MM.1S (cell line): ENCODE results near the gene PLA2R1.

ENCODE experiments used
- DNase-seq: peaks from one replicate; pipeline ENCODE4 v3.0.0-alpha.2; 2015
- H2AFZ ChIP-seq: fragments of 300-600 bp; sonication (generic); 2 replicates; pipeline ENCODE4 v1.6.0; 2016; ENCODE audit warnings: antibody characterized with exemption, low read length
- H3F3A ChIP-seq: fragments of 300-600 bp; sonication (generic); 2 replicates; pipeline ENCODE4 v1.6.1; 2016; ENCODE audit warnings: mild to moderate bottlenecking, antibody characterized with exemption, low read length, moderate library complexity, mixed read lengths; ENCODE audit not compliant: insufficient read depth
- H3K27ac ChIP-seq: fragments of 300-600 bp; sonication (generic); 2 replicates; pipeline ENCODE4 v1.5.1; 2016; ENCODE audit warnings: mild to moderate bottlenecking, low read length
- H3K27me3 ChIP-seq: fragments of 300-600 bp; sonication (generic); replicated peaks from 2 replicates; pipeline ENCODE4 v1.6.0; 2016; ENCODE audit warnings: low read length; ENCODE audit not compliant: insufficient read depth
- H3K36me3 ChIP-seq: fragments of 300-600 bp; sonication (generic); replicated peaks from 2 replicates; pipeline ENCODE4 v1.6.1; 2016; ENCODE audit warnings: mild to moderate bottlenecking, low read length, mixed read lengths; ENCODE audit not compliant: insufficient read depth
- H3K4me1 ChIP-seq: fragments of 300-600 bp; sonication (generic); 2 replicates; pipeline ENCODE4 v1.6.1; 2016; ENCODE audit warnings: low read length, mixed read lengths
- H3K4me2 ChIP-seq: fragments of 300-600 bp; sonication (generic); 2 replicates; pipeline ENCODE4 v1.6.0; 2016; ENCODE audit warnings: low read depth, low read length
- H3K4me3 ChIP-seq: fragments of 300-600 bp; sonication (generic); 2 replicates; pipeline ENCODE4 v1.5.1; 2016; ENCODE audit warnings: low read length, mixed read lengths
- H3K79me2 ChIP-seq: fragments of 300-600 bp; sonication (generic); 2 replicates; pipeline ENCODE4 v1.6.1; 2016; ENCODE audit warnings: mixed run types, low read length, mixed read lengths
- H3K9ac ChIP-seq: fragments of 300-600 bp; sonication (generic); 2 replicates; pipeline ENCODE4 v1.6.1; 2016; ENCODE audit warnings: low read length, mixed read lengths
- H3K9me2 ChIP-seq: fragments of 300-600 bp; sonication (generic); replicated peaks from 2 replicates; pipeline ENCODE4 v1.6.1; 2016; ENCODE audit warnings: mild to moderate bottlenecking, low read length, mixed read lengths; ENCODE audit not compliant: insufficient read depth
- H3K9me3 ChIP-seq: fragments of 300-600 bp; sonication (generic); replicated peaks from 2 replicates; pipeline ENCODE4 v1.6.1; 2016; ENCODE audit warnings: mild to moderate bottlenecking, low read length, mixed read lengths; ENCODE audit not compliant: insufficient read depth
- H4K20me1 ChIP-seq: fragments of 300-600 bp; sonication (generic); 2 replicates; pipeline ENCODE4 v1.6.1; 2016; ENCODE audit warnings: mild to moderate bottlenecking, low read length, moderate library complexity, mixed read lengths; ENCODE audit not compliant: insufficient read depth
- CTCF ChIP-seq: fragments of 300-600 bp; sonication (generic); IDR thresholded peaks from 2 replicates; pipeline ENCODE4 v1.5.1; 2016; ENCODE audit warnings: antibody characterized with exemption, low read length, mixed read lengths
- EZH2 ChIP-seq: fragments of 300-600 bp; sonication (generic); optimal IDR thresholded peaks from 2 replicates; pipeline ENCODE3; 2017; ENCODE audit warnings: low read depth, mild to moderate bottlenecking, antibody characterized with exemption, low read length, mixed read lengths
- EZH2phosphoT487 ChIP-seq: fragments of 300-600 bp; sonication (generic); IDR thresholded peaks from 2 replicates; pipeline ENCODE4 v1.6.1; 2018; ENCODE audit warnings: antibody characterized with exemption, low read length

Gene PLA2R1

GRCh38 chr2:159921752-159922404 is 140.5 kb downstream of the PLA2R1 start:
- TF ChIP-seq CTCF (peak; percentile 92), EZH2phosphoT487 (no peak)
- no peaks in the 10 kb centered on the region for H3K79me2 ChIP-seq
- H3K9ac ChIP-seq: no peak overlapping the region
- no peaks in the 10 kb centered on the region for H3K9me2 ChIP-seq
- peak overlapping the region; percentile 76 for H2AFZ ChIP-seq
- peak; percentile 79 for DNase-seq
- peaks cover 7% of the 10 kb centered on the region; the same call in 1 of the 2 replicates for H3K4me1 ChIP-seq
- no peak overlapping the region for H3K27ac ChIP-seq
- no peaks in the 10 kb centered on the region for H3F3A ChIP-seq
- H3K9me3 ChIP-seq: no peaks in the 10 kb centered on the region
- H3K36me3 ChIP-seq: no peaks in the 10 kb centered on the region
- H3K27me3 ChIP-seq: no peaks in the 10 kb centered on the region
- no peak overlapping the region for H3K4me3 ChIP-seq
- peak overlapping the region; percentile 36; the same call in 1 of the 2 replicates for H3K4me2 ChIP-seq
- H4K20me1 ChIP-seq: no peaks in the 10 kb centered on the region

- Histone ChIP-seq H3K4me1 (no peaks in the 10 kb centered on the region), H3K9me3 (no peaks in the 10 kb centered on the region), H3F3A (no peaks in the 10 kb centered on the region), H2AFZ (no peak overlapping the region), H3K4me2 (no peak overlapping the region), H3K27me3 (no peaks in the 10 kb centered on the region), H3K36me3 (no peaks in the 10 kb centered on the region), H3K9me2 (no peaks in the 10 kb centered on the region), H3K9ac (no peak overlapping the region), H3K79me2 (no peaks in the 10 kb centered on the region), H3K27ac (no peak overlapping the region), H4K20me1 (no peaks in the 10 kb centered on the region), H3K4me3 (no peak overlapping the region)
- TF ChIP-seq CTCF (no peak), EZH2 (no peak), EZH2phosphoT487 (no peak)
- DNase-seq: no peak
Measured at GRCh38 chr2:159916511-159916910, 145.9 kb downstream of the PLA2R1 start.

GRCh38 chr2:159913900-159914299 is 148.5 kb downstream of the PLA2R1 start:
- H4K20me1 ChIP-seq: no peaks in the 10 kb centered on the region
- H3K4me3 ChIP-seq: no peak overlapping the region
- H3F3A ChIP-seq: no peaks in the 10 kb centered on the region; the same call in 1 of the 2 replicates
- H3K9ac ChIP-seq: no peak overlapping the region
- no peaks in the 10 kb centered on the region for H3K9me2 ChIP-seq
- H3K27ac ChIP-seq: no peak overlapping the region
- H3K79me2 ChIP-seq: no peaks in the 10 kb centered on the region
- no peaks in the 10 kb centered on the region for H3K9me3 ChIP-seq
- DNase-seq: no peak
- no peaks in the 10 kb centered on the region for H3K36me3 ChIP-seq
- no peak overlapping the region for H3K4me2 ChIP-seq
- no peaks in the 10 kb centered on the region for H3K27me3 ChIP-seq
- no peaks in the 10 kb centered on the region for H3K4me1 ChIP-seq
- no peak overlapping the region for H2AFZ ChIP-seq
- TF ChIP-seq EZH2phosphoT487 (no peak), CTCF (no peak), EZH2 (no peak)
